ENCODE data around the gene SARS1.

SARS1 gene

DNA sequence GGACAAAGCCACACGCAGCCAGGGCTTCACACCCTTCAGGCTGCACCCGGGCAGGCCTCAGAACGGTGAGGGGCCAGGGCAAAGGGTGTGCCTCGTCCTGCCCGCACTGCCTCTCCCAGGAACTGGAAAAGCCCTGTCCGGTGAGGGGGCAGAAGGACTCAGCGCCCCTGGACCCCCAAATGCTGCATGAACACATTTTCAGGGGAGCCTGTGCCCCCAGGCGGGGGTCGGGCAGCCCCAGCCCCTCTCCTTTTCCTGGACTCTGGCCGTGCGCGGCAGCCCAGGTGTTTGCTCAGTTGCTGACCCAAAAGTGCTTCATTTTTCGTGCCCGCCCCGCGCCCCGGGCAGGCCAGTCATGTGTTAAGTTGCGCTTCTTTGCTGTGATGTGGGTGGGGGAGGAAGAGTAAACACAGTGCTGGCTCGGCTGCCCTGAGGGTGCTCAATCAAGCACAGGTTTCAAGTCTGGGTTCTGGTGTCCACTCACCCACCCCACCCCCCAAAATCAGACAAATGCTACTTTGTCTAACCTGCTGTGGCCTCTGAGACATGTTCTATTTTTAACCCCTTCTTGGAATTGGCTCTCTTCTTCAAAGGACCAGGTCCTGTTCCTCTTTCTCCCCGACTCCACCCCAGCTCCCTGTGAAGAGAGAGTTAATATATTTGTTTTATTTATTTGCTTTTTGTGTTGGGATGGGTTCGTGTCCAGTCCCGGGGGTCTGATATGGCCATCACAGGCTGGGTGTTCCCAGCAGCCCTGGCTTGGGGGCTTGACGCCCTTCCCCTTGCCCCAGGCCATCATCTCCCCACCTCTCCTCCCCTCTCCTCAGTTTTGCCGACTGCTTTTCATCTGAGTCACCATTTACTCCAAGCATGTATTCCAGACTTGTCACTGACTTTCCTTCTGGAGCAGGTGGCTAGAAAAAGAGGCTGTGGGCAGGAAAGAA, 61.1 kb downstream of the SARS1 start:
- TF ChIP-seq, protein P1, sequence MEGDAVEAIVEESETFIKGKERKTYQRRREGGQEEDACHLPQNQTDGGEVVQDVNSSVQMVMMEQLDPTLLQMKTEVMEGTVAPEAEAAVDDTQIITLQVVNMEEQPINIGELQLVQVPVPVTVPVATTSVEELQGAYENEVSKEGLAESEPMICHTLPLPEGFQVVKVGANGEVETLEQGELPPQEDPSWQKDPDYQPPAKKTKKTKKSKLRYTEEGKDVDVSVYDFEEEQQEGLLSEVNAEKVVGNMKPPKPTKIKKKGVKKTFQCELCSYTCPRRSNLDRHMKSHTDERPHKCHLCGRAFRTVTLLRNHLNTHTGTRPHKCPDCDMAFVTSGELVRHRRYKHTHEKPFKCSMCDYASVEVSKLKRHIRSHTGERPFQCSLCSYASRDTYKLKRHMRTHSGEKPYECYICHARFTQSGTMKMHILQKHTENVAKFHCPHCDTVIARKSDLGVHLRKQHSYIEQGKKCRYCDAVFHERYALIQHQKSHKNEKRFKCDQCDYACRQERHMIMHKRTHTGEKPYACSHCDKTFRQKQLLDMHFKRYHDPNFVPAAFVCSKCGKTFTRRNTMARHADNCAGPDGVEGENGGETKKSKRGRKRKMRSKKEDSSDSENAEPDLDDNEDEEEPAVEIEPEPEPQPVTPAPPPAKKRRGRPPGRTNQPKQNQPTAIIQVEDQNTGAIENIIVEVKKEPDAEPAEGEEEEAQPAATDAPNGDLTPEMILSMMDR (IDR thresholded peaks at IDR 0.05; ENCODE audit: borderline replicate concordance, control extremely low read depth, extremely low read depth, insufficient read depth, missing control alignments) = no peak
- in situ Hi-C loops (cut with MboI; ENCODE audit: low sequenced_read_pairs, unreplicated experiment) = loop anchor here (5.0 kb wide), 1 partner anchor 122 kb away; the partner anchor contains the start of gene SORT1

DNA sequence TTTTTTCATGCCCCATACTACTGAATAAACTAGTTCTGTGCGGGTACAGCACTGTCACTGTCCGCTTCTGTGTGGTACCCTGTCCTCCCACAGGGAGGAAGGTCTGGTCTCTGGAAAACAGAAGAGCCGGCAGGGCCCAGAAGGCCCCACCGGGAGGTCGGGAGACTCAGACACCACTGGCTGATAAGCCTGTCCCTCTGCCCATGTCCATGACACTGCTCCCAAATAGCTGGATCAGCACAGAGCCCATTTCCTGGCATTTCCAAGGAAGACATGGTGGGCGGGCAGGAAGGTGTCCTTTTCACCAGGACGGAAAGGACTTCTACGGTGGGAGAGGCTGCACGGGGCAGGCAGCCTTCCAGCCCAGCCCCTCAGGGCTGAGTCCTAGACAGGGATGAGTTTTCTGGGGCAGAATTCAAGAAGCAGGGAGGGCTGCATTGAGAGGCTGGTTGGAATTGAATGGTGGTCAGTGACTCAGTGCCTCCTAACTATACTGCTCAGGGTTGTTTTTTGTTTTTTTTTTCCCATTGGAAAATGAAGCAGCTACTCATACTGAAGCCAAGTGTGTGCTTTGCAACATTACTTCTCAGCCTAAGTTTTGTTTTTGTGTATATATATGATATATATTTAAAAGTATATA, 62.1 kb downstream of the SARS1 start:
- TF ChIP-seq, protein P1 (IDR thresholded peaks at IDR 0.05; ENCODE audit: borderline replicate concordance, control extremely low read depth, extremely low read depth, insufficient read depth, missing control alignments) = no peak
- no peak for DNase-seq (ENCODE audit: low spot score)
- in situ Hi-C loops (cut with MboI; ENCODE audit: low sequenced_read_pairs, unreplicated experiment) = loop anchor here (5.0 kb wide), 1 partner anchor 121 kb away; the partner anchor contains the start of gene SORT1

More for the DNA sequence above, 61.1 kb downstream of the SARS1 start:
- no peak for DNase-seq (ENCODE audit: low spot score)

GRCh38 chr1:109277434-109278204, 63.9 kb downstream of the SARS1 start:
- in situ Hi-C loops (cut with MboI; ENCODE audit: low sequenced_read_pairs, unreplicated experiment) = loop anchor here (5.0 kb wide), 1 partner anchor 120 kb away; the partner anchor contains the start of gene SORT1
- peak; percentile 89 for DNase-seq (ENCODE audit: low spot score)
- TF ChIP-seq, protein P1 (IDR thresholded peaks at IDR 0.05; ENCODE audit: borderline replicate concordance, control extremely low read depth, extremely low read depth, insufficient read depth, missing control alignments) = peak; percentile 84

DNA sequence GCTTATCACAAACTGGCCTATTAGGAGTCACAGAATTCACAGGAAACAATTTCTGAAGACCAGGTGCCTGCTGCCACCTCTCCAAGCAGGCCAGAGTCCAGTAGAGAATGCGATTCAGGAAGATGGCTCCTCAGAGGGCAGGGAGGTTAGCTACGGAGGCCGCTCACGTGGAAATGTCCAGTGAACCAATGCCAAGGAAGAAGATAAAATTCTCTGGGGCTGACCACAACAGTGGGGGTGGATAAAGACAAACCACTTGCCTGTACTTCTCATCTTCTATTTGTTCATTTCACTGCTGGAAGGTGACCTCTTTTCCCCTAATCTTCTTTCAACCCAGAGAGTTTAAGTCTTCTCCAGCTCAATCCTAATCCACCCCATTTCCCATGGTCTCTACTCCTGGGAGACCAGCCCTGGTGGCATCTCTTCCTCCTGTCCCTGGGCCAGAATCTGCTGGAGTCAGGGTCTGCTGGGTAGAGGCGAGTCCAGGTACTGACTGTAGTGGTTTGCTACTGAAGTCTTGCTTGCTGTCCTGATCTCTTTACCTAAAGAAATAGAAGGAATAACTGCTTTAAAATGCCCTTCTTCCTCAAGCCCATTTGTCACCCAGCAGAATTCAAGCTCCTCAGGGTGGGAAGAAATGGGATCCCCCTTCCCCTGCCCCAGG, 66.0 kb downstream of the SARS1 start:
- no peak for DNase-seq (ENCODE audit: low spot score)
- TF ChIP-seq, protein P1 (IDR thresholded peaks at IDR 0.05; ENCODE audit: borderline replicate concordance, control extremely low read depth, extremely low read depth, insufficient read depth, missing control alignments) = no peak
- in situ Hi-C loops (cut with MboI; ENCODE audit: low sequenced_read_pairs, unreplicated experiment) = loop anchor here (5.0 to 10.0 kb wide), 2 partner anchors 118 to 255 kb away; partner anchors contain the start of genes GPR61 and SORT1

- in situ Hi-C loops (cut with MboI; ENCODE audit: low sequenced_read_pairs, unreplicated experiment) = loop anchor here (10.0 kb wide), 1 partner anchor 254 kb away; the partner anchor contains the start of gene GPR61
- DNase-seq (ENCODE audit: low spot score) = no peak
Observed at GRCh38 chr1:109280862-109281261, 67.1 kb downstream of the SARS1 start.

More at GRCh38 chr1:109280862-109281261, 67.1 kb downstream of the SARS1 start:
- TF ChIP-seq, protein P1 (IDR thresholded peaks at IDR 0.05; ENCODE audit: borderline replicate concordance, control extremely low read depth, extremely low read depth, insufficient read depth, missing control alignments) = no peak

Data from GM13976 (cell line).